Activated CD8-positive, alpha-beta memory T cell treated with anti-CD3 and anti-CD28 coated beads, Interleukin-2, amount 50 U/mL, for 48 hours (primary cell): ENCODE measurements around the gene NDUFC2.
"Not testable (repeated sequence)": the region's sequence is repeated elsewhere in the genome, so short reads cannot be mapped to it uniquely, and the experiment has no call there.

ENCODE experiments used
- DNase-seq: peaks from one replicate; pipeline ENCODE4 v3.0.0-alpha.2; 2020

Gene NDUFC2

GRCh38 chr11:78078218-78079167 lies 1.2 kb downstream of the NDUFC2 start:
- DNase-seq: no peak

- not testable (repeated sequence) for DNase-seq
Observed at GRCh38 chr11:78077592-78077991, 2.1 kb downstream of the NDUFC2 start.

- no peak for DNase-seq
Observed at GRCh38 chr11:78076733-78077403, 2.8 kb downstream of the NDUFC2 start.

DNA sequence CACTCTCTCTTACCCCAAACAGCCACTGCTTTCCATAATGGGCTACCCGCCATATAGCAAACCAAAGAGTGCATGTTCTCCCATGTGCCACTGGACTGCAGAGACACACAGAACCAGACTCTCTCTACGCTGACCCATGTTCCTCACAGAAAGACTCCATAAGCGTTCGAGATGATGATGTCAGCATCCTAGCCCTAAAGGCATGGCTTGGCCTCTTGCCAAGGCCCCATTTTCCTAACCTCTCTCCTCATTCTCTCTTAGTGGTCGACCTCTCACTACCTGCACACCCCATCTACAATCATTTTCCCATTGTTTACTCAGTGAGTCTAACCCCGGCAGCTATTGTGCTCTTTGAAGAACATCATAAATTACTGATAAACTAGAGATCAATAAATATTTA lies 4.9 kb downstream of the NDUFC2 start:
- DNase-seq: no peak

- DNase-seq: no peak
Observed at GRCh38 chr11:78072455-78072854, 7.2 kb downstream of the NDUFC2 start.

GRCh38 chr11:78071717-78072116 lies 7.9 kb downstream of the NDUFC2 start:
- no peak for DNase-seq

DNA sequence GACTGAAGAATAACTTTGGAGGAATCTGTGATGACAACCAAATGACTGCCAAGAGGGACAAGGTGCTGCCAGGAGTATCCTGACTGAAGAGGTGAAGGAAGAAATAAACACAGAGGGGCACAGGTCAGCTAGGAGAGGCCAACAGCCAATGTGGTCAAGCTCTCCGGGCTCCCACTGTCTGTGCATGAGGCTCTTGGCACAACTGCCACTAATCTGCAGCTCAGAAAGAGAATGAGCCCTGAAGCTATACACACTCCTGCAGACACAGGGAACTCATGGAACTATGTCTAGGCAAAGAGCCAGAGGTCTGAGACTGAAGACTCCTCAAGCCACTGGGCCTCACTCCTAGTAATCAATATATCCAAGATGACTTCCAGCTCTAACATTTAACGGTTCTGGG lies 9.0 kb downstream of the NDUFC2 start:
- no peak for DNase-seq

DNA sequence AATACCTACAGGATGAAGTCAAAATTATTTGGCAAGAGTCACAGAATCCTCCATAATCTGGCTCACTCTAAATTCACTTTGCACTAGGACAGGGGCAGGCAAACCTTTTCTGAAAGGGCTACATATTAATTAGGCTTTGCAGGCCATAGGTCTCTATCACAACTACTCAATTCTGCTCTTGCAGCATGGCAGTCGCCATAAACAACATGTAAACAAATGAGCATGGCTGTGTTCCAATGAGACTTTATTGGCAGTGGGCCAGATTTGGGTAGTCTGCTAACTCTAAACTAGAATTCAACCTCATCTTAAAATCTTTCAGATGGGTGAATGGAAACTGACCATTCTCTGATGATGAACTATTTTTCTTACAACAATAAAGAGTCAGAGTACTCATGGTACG lies 10.2 kb downstream of the NDUFC2 start:
- no peak for DNase-seq

DNA sequence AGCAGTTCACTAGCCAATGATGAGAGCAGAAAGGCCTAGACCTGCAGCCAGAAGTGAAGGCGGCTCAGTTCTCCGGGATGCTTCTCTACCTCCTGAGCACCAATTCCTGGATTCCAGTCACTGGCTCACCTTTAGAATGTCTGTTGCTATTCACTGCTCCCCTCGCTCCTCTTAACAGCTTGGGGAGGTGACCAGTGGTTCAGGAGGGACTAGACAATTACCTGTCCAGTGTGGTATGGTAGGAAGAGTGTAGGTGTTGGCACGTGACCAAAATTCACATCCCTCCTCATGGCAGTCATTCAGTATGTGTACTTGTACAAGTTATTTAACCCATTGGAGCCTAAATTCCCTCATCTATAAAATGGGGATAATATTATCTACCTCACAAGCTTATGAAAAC lies 12.0 kb downstream of the NDUFC2 start:
- no peak for DNase-seq

DNA sequence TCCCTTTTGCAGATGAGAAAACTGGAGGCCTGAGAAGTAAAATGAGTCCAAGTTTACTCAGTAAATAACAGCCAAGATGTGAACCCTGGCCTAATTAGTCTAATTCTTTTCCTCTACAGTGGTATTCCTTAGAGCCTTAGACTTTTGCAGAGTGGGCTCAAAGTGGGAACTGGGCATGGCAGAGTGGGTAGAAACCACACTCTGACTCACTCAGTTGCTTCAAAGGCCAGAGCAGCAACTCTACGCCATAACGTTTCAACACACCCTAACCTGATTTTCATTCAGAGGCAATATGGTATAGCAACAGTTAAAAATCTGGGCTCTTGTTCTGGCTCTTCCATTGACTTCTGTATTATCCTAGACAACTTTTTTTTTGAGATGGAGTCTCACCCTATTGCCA lies 13.2 kb downstream of the NDUFC2 start:
- DNase-seq: no peak

GRCh38 chr11:78065203-78065602 lies 14.5 kb downstream of the NDUFC2 start:
- no peak for DNase-seq

- no peak for DNase-seq
Observed at GRCh38 chr11:78063440-78064181, 16.1 kb downstream of the NDUFC2 start, which contains the start of gene THRSP. Gene THRSP, plus strand, starts transcription at chr11:78063861. Its CDS starts 21 bp downstream, at chr11:78063882.

GRCh38 chr11:78062671-78063070 lies 17.0 kb downstream of the NDUFC2 start:
- no peak for DNase-seq

DNA sequence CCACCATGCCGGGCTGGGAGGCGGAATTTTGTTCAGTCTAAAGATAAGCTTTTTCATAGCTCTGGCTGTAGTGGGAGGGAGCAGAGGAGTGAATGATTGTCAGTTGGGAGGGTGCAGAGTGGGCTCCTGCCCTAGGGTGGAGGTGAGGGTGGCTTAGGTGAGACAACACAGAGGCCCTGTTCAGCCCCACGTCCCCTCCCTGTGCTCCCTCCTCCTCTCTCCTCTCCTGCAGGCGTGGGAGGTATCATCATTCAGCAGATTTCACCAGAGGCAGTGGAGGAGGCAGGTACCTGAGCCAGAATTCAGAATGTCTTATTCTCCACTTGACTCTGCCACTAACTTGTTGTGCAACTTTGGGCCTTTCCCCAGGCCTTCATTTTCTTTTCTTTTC lies 17.7 kb downstream of the NDUFC2 start:
- DNase-seq: no peak

DNA sequence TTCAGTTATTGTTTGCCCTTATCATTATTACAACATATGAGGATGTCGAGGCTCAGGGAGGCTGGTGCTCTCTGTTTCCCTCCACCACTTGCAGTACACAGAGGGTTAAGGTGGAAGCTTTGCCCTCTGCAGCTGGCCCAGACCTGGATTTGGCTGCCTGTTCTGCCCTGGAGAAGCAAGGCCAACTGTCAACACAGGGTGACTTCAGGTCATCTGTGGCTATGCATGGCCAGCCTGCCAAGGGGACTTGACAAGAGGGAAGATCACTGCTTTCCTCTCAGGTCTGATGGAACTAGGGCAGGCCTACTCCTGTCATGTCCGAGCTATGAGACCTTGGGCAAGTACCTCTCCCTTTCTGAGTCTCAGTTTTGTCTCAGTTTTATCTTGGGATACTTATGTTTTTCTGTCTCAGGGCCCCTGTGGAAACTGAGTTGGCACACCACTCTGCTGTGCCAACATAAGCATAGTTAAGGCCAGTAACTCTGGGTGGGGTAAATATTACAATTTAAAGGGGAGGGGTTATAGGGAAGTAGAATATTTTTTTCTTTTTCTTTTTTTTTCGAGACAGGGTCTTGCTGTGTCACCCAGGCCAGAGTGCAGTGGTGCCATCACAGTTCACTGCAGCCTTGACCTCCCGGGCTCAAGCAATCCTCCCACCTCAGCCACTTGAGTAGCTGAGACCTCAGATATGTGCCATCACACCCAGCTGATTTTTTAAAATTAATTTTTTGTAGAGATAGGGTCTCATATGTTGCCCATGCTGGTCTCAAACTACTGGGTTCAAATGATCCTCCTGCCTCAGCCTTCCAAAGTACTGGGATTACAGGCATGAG lies 18.4 kb downstream of the NDUFC2 start:
- DNase-seq: no peak

DNA sequence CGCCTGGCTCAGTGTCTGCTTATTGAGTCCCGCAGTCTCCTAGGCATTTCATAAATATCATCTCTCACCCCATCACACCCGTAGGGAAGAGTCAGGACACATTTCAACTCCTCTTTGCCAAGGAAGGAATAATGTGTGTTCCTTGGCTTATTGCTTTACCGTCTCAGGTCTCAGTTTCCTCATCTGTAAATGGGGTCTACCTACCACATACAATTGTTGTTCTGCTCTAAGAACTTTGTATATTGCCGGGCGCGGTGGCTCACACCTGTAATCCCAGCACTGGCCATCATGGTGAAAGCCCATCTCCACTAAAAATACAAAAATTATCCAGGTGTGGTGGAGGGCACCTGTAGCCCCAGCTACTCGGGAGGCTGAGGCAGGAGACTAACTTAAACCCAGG lies 19.1 kb downstream of the NDUFC2 start:
- DNase-seq: no peak

DNA sequence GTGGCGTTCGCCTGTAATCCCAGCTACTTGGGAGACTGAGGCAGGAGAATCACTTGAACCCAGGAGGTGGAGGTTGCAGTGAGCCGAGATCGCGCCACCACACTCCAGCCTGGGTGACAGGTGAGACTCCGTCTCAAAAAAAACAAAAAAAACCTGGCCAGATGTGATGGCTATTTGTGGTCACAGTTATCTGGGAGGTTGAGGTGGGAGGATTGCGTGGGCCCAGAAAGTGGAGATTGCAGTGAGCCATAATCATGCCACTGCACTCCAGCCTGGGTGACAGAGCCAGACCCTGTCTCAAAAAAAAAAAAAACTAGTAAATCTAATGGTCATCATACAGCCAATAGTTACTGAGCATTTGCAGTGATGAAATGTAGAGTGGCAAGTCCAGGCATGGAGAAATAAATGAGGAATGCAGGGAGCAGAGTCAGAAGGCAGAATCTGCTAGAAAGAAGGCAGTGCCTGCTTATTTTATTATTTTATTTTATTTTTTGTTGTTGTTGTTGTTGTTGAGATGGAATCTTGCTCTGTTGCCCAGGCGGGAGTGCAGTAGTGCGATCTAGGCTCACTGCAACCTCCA lies 19.8 kb downstream of the NDUFC2 start:
- not testable (repeated sequence) for DNase-seq

- no peak for DNase-seq
Observed at GRCh38 chr11:78057462-78058055, 22.1 kb downstream of the NDUFC2 start.

- no peak for DNase-seq
Observed at GRCh38 chr11:78056093-78056492, 23.6 kb downstream of the NDUFC2 start.

DNA sequence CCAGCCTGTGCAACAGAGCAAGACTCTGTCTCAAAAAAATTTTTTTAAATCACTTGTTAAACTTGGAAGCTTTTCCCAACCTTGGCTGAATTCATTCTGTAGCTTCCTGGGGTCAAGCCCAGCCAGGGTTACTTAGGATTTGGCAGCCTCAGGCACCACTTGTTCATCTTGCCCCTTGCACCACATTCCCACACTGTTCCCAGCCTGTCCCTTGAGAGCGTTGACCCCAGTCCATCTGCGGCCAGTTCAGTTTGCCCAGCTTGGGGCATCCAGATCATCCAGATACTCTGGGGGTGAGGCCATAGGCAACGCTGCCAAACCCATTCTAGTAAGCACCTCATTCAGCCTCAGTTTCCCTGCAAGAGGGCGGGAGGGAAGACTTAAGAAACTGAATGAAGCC lies 24.7 kb downstream of the NDUFC2 start:
- DNase-seq: no peak

DNA sequence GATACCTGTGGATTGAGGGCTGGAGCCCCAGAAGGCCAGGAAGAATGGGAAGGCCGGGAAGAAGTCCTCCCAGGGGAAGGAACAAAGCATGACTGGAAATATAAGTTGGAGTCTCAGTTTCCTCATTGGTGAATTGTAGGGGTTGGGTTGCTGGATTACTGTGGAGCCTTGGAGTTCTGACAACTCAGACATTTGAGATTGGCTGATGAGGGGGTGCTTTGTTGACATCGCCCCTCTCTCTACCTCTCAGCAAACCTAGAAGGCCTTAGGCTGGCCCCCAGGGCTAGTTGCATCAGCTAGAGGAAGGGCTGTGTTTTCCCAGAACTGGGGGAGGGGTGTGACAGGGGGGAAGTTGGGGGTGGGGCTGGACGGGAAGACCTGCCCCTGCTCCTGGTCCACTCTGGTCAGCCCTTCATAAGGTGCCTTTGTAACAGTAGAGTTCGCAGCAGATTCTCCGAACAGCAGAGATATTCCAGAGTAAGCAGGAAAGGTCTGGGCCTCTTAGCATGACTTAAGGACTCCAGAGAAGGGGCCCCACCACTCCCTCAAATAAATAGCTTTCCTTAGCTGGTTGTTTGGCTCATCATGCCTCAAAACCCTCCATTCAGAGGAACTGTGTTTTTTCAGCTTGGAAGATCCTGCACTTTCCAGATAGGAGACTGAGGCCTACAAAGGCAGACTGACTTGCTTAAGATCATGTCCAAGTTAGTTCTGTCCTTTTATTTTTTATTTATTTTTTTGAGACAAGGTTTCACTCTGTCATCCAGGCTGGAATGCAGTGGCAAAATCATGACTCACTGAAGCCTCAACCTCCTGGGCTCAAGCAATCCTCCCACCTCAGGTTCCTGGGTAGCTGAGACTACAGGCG lies 28.5 kb downstream of the NDUFC2 start:
- no peak for DNase-seq
